HG03045 (cell line): ENCODE data around the gene EID2.

ENCODE experiments used
- ATAC-seq: cut with Tn5 transposase; IDR thresholded peaks from one replicate; pipeline ENCODE4 v1.9.1; 2021; ENCODE audit warnings: mild to moderate bottlenecking, moderate library complexity; ENCODE audit not compliant: unreplicated experiment

Gene EID2

GRCh38 chr19:39506598-39506943 lies 33.4 kb downstream of the EID2 start:
- ATAC-seq = no peak

- no peak for ATAC-seq
These were observed 37.1 kb downstream of the EID2 start for GRCh38 chr19:39502640-39503417.

GRCh38 chr19:39501340-39501739 lies 38.6 kb downstream of the EID2 start:
- no peak for ATAC-seq

- no peak for ATAC-seq
These were observed 39.4 kb downstream of the EID2 start for GRCh38 chr19:39500543-39500942.

- ATAC-seq = no peak
These were observed 40.0 kb downstream of the EID2 start for GRCh38 chr19:39499932-39500331.

GRCh38 chr19:39498798-39499642 lies 40.9 kb downstream of the EID2 start, which contains the start of gene DLL3:
Gene DLL3 (plus strand): TSS chr19:39498947. CDS start chr19:39498975, 28 bp downstream.
- ATAC-seq = no peak

- no peak for ATAC-seq
These were observed 41.8 kb downstream of the EID2 start for GRCh38 chr19:39497996-39498797.

- no peak for ATAC-seq
These were observed 42.3 kb downstream of the EID2 start for GRCh38 chr19:39497701-39497995.

- no peak for ATAC-seq
These were observed 43.9 kb downstream of the EID2 start for GRCh38 chr19:39496063-39496462.

- no peak for ATAC-seq
These were observed 45.3 kb downstream of the EID2 start for GRCh38 chr19:39494661-39495060.

GRCh38 chr19:39492788-39493187 lies 47.2 kb downstream of the EID2 start:
- ATAC-seq = no peak

- no peak for ATAC-seq
These were observed 47.7 kb downstream of the EID2 start for GRCh38 chr19:39492225-39492624.

- no peak for ATAC-seq
These were observed 50.2 kb downstream of the EID2 start for GRCh38 chr19:39489756-39490155.
